K562 (cell line): ENCODE results near the gene ARHGAP4. TPM values are rescaled to one million over a fixed set of nuclear protein-coding genes. Genes with fewer than 3 reads are reported as not detected.

Experiments used
- ASH1L ChIP-seq: fragments of 450-650 bp; IDR thresholded peaks from 2 replicates; pipeline ENCODE4 v1.6.1; 2018; ENCODE audit warnings: borderline replicate concordance, mild to moderate bottlenecking, low read depth; ENCODE audit not compliant: partially characterized antibody
- BCL6 ChIP-seq: fragments of 250-450 bp; sonication (Bioruptor Pico); IDR thresholded peaks from 2 replicates; pipeline ENCODE4 v1.4.0; 2020
- CTBP1 ChIP-seq: fragments of 450-650 bp; IDR thresholded peaks from 2 replicates; pipeline ENCODE4 v1.6.1; 2016; ENCODE audit warnings: borderline replicate concordance
- HNRNPK ChIP-seq: fragments of 200-400 bp; formaldehyde crosslinking; IDR thresholded peaks from one replicate; pipeline ENCODE4 v1.6.1; 2018; ENCODE audit warnings: mild to moderate bottlenecking, low read depth, low read length; ENCODE audit not compliant: poor library complexity, severe bottlenecking
- L3MBTL2 ChIP-seq: fragments of 450-650 bp; IDR thresholded peaks from 2 replicates; pipeline ENCODE4 v1.6.1; 2016; ENCODE audit warnings: mild to moderate bottlenecking, moderate library complexity
- MEIS2 ChIP-seq: fragments of 450-650 bp; IDR thresholded peaks from 2 replicates; pipeline ENCODE4 v1.6.1; 2014; ENCODE audit warnings: mild to moderate bottlenecking; ENCODE audit not compliant: partially characterized antibody
- NKRF ChIP-seq: fragments of 450-650 bp; IDR thresholded peaks from 2 replicates; pipeline ENCODE4 v1.6.1; 2016; ENCODE audit warnings: borderline replicate concordance
- RBM34 ChIP-seq: fragments of 200-400 bp; formaldehyde crosslinking; IDR thresholded peaks from 2 replicates; pipeline ENCODE4 v1.6.1; 2018; ENCODE audit warnings: low read length, borderline replicate concordance; ENCODE audit not compliant: insufficient read depth
- RERE ChIP-seq: sonication (generic); formaldehyde crosslinking; IDR thresholded peaks from 2 replicates; pipeline ENCODE4 v1.8.0; 2023; ENCODE audit warnings: missing genetic modification reagents, mild to moderate bottlenecking, borderline replicate concordance
- SIN3B ChIP-seq: fragments of 450-650 bp; IDR thresholded peaks from 2 replicates; pipeline ENCODE4 v1.6.1; 2017; ENCODE audit warnings: low read depth, mild to moderate bottlenecking, moderate library complexity
- SREBF2 ChIP-seq: sonication (generic); formaldehyde crosslinking; IDR thresholded peaks from 2 replicates; pipeline ENCODE4 v1.4.0; 2020; ENCODE audit warnings: mild to moderate bottlenecking, missing genetic modification reagents
- STAG1 ChIP-seq: sonication (generic); formaldehyde crosslinking; IDR thresholded peaks from 2 replicates; pipeline ENCODE4 v1.5.0; 2020; ENCODE audit warnings: missing genetic modification reagents, borderline replicate concordance
- TGIF2 ChIP-seq: sonication (generic); formaldehyde crosslinking; IDR thresholded peaks from 2 replicates; pipeline ENCODE4 v1.8.1; 2022; ENCODE audit warnings: mild to moderate bottlenecking, missing genetic modification reagents, moderate library complexity
- polyA plus RNA-seq, 8 experiments: library from polyadenylated mRNA; depleted of rRNA in 4 of 8; stranded (reverse) in 5 of 8; unstranded in 3 of 8; fragments of >200 nt; fragmentation: Nextera tagmentation in 2 of 8; fragmentation: Illumina TruSeq in 1 of 8; extraction: Ambion mirVana in 2 of 8; extraction: Trizol in 1 of 8; gene quantifications; 2 replicates each; pipeline versions ENCODE4 v1.2.1 to v1.2.3, GENCODE V29; 2011 to 2014; ENCODE audit warnings: inconsistent platforms in 1 of 8, missing spikeins in 1 of 8
- total RNA-seq, 7 experiments: library from RNA; depleted of rRNA in 6 of 7; stranded (reverse); fragments of >200 nt in 6 of 7; fragmentation: Illumina TruSeq in 2 of 7; extraction: Trizol in 2 of 7; gene quantifications; 2 replicates each; pipeline versions ENCODE4 v1.2.1 to v1.2.3, GENCODE V29; 2011 to 2021; ENCODE audit warnings: low replicate concordance in 1 of 7
- TF ChIP-seq, protein P1 (sequence below): fragments of 450-650 bp; IDR thresholded peaks from 2 replicates; pipeline ENCODE4 v1.6.1; 2018; ENCODE audit warnings: mild to moderate bottlenecking, low read depth; ENCODE audit not compliant: partially characterized antibody

Gene ARHGAP4
- total and polyA plus RNA-seq, 9 of the 15 experiments (the other 6 are each of a cell fraction or from before 2014, with no cell fraction given): 0.30 to 81.8 (median 13.5) TPM

DNA sequence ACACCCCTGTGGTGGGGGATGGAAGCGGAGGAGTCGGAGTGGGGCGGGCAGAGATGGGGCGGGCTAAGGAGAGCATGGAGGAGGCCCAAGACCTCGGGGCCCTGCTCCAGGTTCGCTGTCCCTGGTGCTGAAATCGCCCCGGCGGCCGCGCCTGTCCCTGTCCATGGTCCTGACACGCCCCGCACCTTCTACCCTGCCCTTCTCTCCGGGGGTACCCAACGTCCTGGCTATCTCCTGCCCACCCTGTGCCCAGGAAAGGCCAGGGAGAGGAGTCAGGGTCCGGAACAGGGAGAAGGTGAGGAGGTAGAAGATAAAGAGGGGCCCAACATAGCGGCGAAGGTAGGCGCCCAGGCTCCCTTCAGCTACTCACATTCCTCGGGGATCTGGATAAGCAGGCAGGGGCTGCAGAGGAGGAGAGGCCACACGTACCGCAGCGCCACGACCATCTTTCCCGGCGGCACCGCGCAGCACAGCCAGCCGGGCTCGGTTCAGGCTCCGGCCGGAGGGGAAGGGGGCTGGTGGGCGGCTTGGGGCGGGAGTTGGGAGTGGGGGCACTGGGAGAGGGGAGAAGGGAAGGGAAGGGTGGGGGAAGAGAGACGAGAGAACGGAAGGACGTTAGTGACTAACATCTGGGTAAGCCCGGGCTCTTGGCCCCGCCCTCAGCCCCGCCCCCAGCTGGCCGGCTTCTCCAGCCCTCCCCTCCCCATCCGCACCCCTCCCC lies 50.5 kb downstream of the ARHGAP4 start (continued):
- TF ChIP-seq ASH1L: no peak
- TF ChIP-seq BCL6 (CRISPR knock-in tag): no peak
- no peak for TF ChIP-seq L3MBTL2
- no peak for TF ChIP-seq RBM34
- TF ChIP-seq RERE (CRISPR knock-in tag): peak; percentile 96; the same call in 1 of the 2 replicates
- no peak for TF ChIP-seq MEIS2
- TF ChIP-seq NKRF: peak; percentile 91
- peak; percentile 97 for TF ChIP-seq STAG1
- TF ChIP-seq SIN3B: no peak
- no peak for TF ChIP-seq HNRNPK
- peak; percentile 99 for TF ChIP-seq TGIF2 (CRISPR knock-in tag)
- TF ChIP-seq, protein P1, sequence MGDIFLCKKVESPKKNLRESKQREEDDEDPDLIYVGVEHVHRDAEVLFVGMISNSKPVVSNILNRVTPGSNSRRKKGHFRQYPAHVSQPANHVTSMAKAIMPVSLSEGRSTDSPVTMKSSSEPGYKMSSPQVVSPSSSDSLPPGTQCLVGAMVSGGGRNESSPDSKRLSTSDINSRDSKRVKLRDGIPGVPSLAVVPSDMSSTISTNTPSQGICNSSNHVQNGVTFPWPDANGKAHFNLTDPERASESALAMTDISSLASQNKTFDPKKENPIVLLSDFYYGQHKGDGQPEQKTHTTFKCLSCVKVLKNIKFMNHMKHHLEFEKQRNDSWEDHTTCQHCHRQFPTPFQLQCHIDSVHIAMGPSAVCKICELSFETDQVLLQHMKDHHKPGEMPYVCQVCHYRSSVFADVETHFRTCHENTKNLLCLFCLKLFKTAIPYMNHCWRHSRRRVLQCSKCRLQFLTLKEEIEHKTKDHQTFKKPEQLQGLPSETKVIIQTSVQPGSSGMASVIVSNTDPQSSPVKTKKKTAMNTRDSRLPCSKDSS: no peak
- TF ChIP-seq SREBF2 (CRISPR knock-in tag): peak; percentile 100
- TF ChIP-seq CTBP1: no peak; the same call in 1 of the 2 replicates
